NCI-H2171 (cell line): Measurements from ENCODE around the gene PCBP3.
"Not testable (repeated sequence)": the region's sequence is repeated elsewhere in the genome, so short reads cannot be mapped to it uniquely, and the experiment has no call there.

Experiments
- DNase-seq: peaks from one replicate; lab custom pipeline; 2025; lab: John Stamatoyannopoulos, UW

Gene PCBP3

GRCh38 chr21:45809421-45809820 lies 165.9 kb downstream of the PCBP3 start:
- DNase-seq, result no peak

GRCh38 chr21:45811136-45811535 lies 167.6 kb downstream of the PCBP3 start:
- no peak for DNase-seq

- not testable (repeated sequence) for DNase-seq
These were observed 170.8 kb downstream of the PCBP3 start for GRCh38 chr21:45814210-45814940.

- not testable (repeated sequence) for DNase-seq
These were observed 172.3 kb downstream of the PCBP3 start for GRCh38 chr21:45815781-45816180.

- no peak for DNase-seq
These were observed 173.3 kb downstream of the PCBP3 start for GRCh38 chr21:45816794-45817193.

GRCh38 chr21:45817345-45817744 lies 173.8 kb downstream of the PCBP3 start:
- DNase-seq, result no peak

- DNase-seq, result no peak
These were observed 174.9 kb downstream of the PCBP3 start for GRCh38 chr21:45818276-45818903.

- no peak for DNase-seq
These were observed 175.4 kb downstream of the PCBP3 start for GRCh38 chr21:45818904-45819285.

- no peak for DNase-seq
These were observed 176.1 kb downstream of the PCBP3 start for GRCh38 chr21:45819478-45820170.

- peak; percentile 74 for DNase-seq
These were observed 176.9 kb downstream of the PCBP3 start for GRCh38 chr21:45820171-45821091.

- no peak for DNase-seq
These were observed 177.9 kb downstream of the PCBP3 start for GRCh38 chr21:45821315-45821962.

GRCh38 chr21:45821998-45822397 lies 178.5 kb downstream of the PCBP3 start:
- no peak for DNase-seq

GRCh38 chr21:45822429-45823099 lies 179.0 kb downstream of the PCBP3 start:
- no peak for DNase-seq

- DNase-seq, result no peak
These were observed 179.7 kb downstream of the PCBP3 start for GRCh38 chr21:45823100-45823681.

- no peak for DNase-seq
These were observed 181.2 kb downstream of the PCBP3 start for GRCh38 chr21:45824546-45825215.

- no peak for DNase-seq
These were observed 181.7 kb downstream of the PCBP3 start for GRCh38 chr21:45825219-45825618.

GRCh38 chr21:45826676-45827301 lies 183.3 kb downstream of the PCBP3 start:
- no peak for DNase-seq

GRCh38 chr21:45827302-45827692 lies 183.8 kb downstream of the PCBP3 start:
- DNase-seq, result no peak

- no peak for DNase-seq
These were observed 184.5 kb downstream of the PCBP3 start for GRCh38 chr21:45827881-45828579.
